Hematopoietic multipotent progenitor cell treated with erythropoietin and hydrocortisone succinate and interleukin-3 and kit ligand, for 17 days (in vitro differentiated cells): ENCODE measurements around the gene NCBP3.

ENCODE experiments used
- DNase-seq: peaks from one replicate; pipeline ENCODE4 v3.0.0-alpha.2; 2015; ENCODE audit warnings: low spot score

The NCBP3 gene, protein sequence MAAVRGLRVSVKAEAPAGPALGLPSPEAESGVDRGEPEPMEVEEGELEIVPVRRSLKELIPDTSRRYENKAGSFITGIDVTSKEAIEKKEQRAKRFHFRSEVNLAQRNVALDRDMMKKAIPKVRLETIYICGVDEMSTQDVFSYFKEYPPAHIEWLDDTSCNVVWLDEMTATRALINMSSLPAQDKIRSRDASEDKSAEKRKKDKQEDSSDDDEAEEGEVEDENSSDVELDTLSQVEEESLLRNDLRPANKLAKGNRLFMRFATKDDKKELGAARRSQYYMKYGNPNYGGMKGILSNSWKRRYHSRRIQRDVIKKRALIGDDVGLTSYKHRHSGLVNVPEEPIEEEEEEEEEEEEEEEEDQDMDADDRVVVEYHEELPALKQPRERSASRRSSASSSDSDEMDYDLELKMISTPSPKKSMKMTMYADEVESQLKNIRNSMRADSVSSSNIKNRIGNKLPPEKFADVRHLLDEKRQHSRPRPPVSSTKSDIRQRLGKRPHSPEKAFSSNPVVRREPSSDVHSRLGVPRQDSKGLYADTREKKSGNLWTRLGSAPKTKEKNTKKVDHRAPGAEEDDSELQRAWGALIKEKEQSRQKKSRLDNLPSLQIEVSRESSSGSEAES

DNA sequence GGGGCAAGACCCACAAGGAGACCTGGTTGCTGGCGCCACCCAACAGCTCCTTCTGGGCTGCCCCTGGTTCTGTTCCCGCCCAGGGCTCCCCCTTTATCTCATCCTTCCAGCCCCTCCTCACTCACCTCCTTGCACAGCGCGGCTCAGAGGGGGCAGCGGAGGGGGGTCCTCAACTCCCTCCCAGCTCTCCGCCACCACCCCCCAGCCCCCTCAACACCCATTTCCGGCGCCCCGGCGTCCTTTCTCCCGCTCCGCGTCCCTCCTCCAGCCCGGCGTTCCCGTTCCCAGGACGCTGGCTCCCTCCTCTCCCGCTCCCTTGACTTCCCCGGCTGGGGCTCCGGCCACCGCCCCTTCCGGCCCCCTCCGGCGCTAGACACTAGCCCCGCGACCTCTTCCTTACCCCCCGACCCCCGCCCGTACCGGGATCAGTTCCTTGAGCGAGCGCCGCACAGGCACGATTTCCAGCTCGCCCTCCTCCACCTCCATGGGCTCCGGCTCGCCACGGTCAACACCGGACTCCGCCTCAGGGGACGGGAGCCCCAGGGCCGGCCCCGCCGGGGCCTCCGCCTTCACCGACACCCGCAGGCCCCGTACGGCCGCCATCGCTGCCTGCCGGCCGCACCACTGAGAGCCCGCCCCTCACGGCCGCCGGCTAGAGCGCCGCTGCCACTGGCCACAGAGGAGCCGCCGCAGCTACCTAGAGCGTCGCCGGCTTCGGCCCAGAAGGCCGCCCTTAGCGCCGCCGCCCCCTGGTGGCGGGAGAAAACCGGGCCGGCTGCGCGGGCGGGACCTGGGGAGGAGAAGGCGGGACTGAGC lies at the start of gene NCBP3:
NCBP3 (minus strand) TSS at position 626 of the 816 bp plus-strand sequence; CDS start at position 603, 23 bp downstream.
- peak; percentile 96 for DNase-seq

DNA sequence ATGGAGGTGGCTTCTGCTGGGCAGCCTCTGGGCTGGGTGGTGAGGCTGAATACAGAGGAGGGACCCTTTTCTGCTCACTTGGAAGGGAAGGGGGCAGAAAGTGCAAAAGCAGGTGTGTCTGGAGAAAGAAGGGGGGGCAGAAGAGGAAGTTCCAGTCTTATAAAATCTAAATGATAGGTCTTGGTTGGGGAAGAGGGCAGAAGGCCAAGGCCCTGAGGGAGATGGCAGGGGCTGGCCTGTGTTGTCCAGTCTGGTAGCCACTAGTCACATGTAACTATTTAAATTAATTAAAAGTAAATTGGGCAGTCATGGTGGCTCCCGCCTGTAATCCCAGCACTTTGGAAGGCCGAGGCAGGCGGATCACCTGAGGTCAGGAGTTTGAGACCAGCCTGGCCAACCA lies 49.3 kb upstream of the NCBP3 start:
- DNase-seq: no peak

DNA sequence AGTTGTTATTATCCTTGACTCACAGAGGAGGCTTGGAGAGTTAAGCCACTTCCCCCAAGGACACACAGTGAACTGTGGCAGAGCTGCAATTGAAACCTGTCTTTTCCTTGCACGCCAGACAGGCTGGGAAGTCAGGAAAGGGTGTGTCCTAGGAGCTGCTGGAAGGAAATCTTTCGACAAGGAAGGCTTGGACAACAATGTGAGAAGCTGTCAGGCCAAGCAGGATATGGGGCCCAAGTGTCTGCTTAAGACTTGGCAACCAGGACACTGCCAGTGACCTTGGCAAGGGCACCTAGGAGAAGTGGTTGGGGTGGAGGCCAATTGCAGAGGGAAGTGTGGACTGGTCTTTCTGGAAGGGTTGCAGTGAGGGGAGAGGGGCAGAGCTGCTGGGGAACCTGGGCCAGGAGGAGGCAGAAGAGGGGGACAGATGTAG lies 48.9 kb upstream of the NCBP3 start:
- no peak for DNase-seq

DNA sequence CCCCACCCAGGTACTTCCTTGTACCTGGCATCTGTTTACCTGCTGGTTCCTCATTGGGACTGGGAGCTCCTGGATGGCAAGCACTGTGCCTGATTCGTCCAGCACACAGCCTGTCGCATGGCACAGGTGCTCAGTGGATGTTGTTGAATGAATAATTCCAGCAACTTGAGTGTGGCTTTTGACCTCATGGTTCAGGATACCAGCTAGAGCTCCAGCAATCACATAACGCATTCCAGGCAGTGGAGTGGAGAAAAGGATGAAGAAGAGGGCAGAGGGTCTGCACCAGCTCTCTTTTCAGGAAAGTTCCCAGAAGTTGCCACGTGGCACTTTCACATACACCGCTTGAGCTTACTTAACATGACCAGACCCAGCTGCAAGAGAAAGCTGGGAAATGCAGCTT lies 48.1 kb upstream of the NCBP3 start:
- DNase-seq: no peak

DNA sequence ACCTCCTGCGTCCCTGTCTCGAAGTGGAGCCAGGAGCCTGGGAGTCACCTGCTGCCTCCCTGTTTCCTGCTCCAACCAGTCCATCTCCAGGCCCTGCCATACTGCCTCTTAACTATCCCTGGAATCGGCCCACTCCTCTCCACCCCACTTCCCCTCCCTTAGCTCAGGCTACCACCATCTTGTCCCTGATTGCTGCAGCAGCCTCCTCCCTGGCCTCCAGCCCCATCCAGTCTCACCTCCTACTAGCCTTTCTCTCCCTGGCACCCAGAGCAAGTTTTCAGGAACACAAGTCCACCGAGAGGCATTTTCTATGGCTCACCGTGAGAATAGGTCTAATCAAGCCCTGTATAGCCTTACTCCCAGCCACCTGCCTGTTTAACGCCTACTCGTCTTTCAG lies 47.7 kb upstream of the NCBP3 start:
- DNase-seq: no peak

DNA sequence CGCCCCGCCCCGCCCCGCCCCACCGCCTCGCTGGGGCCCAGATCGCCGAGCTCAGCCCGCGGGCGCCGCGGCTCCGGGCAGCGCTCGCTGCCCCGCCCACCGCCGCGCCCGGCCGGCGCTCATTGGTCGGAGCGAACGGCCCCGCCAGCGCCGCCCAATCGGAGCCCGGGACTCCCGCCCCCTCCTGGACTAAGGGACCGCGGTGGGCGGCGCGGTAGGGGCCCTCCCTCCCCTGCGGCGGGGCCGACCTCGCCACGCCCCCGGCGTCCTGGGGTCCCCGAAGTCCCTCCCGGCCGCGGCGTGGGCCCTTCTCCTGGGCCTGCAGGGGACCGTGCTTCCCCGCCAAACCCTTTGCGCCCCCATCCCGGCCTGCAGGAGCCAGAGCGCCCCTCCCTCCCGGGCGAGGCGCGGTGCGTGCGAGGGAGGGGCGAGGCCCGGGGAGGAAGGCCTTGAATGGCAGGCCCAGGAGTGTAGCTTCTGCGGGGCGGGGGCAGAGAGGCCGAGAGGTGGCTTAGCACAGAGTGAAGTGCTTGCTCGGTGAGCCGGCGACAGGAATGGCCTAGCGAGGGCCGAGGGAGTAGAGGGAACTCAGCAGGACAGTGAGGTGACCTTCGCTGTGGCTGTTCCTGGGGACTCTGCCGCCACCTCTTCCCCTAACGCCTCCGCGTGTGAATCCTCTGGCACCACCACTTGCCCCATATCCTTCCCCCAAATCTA lies 47.1 kb upstream of the NCBP3 start, which contains the start of gene CAMKK1:
CAMKK1 (minus strand) TSS at position 51 of the 717 bp plus-strand sequence. CDS start 7,366 bp downstream, outside the sequence.
- DNase-seq: peak; percentile 81

DNA sequence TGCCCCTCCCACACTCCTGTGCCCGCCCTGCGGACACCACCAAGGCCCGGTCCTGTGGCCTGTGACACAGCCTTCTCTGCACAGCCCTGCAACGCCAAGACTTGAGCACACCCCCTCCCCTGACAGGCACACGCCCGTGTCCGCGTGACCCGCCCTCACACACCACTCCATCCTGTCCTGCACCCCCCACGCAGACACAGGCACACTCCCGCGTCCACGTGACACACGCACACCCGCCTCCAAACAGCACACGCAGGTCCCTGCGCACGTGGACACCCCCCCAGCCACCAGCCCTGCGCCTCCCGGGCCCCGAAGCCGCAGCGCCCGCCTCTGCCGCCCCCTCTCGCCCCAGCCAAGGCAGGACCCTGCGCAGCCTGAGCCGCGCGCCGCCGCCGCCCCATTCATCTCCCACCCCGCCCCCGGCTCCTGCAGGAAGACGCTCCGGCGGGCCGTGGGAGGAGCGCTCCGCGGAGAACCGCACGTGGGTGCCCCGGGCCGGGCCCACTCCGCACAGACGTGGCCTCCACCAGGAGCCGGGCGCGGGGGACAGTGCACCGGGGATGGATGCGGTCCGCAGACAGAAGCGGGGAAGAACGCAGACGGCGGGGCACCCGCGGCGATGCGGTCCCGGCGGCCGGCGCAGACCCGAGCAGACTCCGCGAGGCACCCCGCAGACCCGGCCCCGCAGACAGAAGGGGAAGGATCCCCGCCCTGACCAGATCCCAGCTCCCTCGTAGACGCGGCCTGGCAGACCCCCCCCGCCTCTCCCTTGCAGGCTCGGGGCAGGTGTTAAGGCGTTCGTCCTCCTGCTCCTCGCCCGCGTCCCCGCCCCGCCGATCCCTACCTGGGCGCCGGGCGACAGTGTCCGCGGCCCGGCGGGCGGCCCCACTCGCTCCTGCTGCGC lies 46.3 kb upstream of the NCBP3 start:
- DNase-seq: no peak

DNA sequence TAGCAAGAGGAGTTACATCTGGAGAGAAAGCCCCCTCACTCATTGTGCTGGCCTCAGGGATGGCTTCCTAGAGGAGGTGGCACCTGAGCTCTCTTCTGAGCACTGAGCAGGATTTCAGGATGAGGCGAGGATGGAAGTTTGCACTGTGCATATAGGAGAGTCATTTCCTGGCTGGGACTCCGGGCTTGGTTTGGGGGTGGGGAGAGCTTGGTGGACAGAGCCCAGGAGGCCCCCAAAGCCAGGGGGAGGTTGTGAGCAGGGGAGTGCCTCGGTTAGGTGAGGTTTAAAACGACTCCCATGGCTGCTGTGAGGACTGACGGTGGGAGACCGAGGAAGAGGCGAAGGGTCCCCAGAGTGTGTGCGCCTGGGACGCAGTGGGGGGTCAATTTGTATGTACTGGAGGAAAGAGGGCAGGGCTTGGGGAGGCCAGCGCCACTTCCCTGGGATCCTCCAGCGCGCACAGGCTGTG lies 45.6 kb upstream of the NCBP3 start:
- no peak for DNase-seq

DNA sequence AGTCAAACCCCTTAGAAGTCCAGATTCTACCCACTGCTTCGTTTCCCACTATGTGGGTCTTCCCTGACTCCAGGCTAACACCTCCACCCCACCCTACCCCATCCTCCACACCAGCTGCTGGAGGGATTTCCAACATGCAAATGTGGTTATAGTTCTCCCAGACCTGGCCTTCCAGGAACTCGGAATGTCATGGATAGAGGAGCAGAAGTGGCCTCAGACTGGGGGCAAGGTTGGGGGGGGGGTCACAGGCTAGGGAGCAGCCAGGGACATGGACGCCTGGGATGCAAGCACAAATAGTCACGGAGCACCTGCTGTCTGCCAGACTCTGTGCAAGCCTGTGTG lies 44.8 kb upstream of the NCBP3 start:
- DNase-seq: no peak

DNA sequence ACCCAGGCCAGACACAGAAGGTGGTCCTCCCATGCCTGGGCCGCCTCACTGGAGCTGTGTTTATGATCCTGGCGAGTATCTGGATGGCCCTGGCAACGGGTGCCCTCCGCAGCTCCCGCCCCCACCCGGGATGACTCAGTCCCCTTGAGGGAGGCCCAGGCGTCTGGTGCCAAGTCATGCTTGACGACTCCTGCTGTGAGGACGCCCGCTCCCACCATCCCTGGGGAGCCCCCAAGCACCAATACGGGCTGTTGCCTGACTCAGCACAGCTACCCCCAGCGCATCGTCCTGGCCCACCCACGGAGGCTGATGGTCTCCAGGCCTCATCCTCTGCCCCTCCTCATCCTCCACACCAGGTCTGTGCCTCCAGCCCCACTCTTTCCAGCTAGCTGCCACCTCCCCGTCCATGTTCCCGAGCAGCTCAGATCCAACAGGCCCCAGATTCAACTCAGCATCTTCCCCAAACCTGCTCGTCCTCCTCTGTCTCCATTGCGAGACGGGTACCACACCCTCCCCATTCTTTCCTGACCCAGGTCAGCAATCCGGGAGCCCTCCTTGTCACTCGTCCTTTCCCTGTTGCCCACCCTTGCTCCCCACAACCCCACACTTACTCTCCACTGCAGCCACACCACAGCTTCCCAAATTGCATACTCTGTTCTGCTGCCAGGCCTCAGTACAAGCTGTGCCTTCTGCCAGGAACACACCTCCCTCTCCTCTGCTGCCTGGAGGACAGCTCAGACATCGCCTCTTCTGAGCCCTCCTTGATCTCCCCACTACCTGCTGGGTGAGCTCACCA lies 44.2 kb upstream of the NCBP3 start:
- DNase-seq: no peak

DNA sequence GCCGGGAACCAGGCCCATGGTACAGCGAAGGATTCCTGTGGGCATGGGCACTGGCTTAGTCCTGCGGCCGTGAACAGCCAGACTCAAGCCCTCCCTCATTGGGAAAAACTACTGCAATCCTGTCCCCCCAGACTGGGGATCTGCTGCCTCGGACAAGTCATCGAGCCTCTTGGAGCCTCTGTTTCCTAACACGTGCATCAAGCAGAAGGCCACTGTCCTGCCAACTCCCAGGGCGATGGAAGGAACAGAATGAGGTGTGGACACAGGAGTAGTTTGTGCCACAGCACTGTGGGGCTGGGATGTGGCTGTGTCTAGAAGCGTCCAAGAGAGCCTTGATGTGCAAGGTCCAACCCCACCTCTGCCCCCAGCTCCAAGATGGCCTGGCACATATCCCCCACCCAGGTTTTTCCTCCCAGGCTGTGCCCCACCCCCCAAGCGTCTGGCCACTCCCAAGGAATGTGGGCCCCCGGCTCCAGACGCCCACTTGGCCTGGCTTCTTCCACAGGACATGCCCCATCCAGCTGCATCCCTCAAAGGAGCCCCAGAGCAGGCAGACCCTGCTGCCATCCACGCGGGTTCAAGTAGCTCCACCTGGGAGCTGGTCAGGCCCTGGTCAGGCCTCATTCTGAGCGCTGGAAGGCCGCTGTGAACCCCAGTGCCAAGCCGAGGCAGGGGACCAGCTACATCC lies 43.4 kb upstream of the NCBP3 start:
- no peak for DNase-seq

DNA sequence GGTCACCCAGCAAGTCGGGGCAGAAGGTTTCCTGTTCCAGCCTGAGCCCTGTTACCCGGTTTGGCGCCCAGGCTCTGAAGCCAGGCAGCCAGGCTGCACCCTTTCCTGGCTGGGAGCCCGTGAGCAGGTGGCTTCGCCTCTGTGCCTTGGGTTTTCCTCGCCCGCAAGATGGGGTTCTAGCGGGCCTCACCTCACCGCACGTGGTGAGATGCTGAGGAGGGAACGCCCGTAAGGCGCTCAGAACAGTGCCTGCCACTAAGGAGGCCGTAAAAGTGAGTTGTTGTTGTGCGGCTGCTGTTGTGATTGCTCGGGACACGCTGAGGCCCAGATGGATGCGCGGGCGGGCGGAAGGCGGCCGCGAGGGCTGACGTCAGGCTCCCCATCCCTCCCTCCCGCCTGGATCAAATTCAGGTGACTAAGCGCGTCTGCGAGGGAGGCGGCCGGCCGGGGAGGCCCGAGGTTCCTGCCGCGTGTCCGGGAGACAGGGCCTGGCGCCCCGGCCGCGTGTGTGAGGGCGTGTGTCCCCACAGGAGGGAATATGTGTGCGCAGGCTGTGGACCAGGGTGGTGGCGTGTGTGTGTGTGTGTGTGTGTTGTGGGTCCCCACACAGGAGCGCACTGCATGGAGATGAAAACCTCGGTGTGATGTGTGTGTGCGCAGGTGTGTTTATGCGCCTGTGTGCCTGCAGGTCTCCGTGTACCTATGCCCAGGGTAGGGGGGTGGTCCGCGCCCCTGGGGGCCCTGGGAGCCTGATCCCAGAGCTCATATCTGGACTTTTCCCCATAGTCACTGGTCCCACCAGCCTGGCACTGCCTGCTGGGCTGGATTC lies 42.5 kb upstream of the NCBP3 start:
- no peak for DNase-seq

DNA sequence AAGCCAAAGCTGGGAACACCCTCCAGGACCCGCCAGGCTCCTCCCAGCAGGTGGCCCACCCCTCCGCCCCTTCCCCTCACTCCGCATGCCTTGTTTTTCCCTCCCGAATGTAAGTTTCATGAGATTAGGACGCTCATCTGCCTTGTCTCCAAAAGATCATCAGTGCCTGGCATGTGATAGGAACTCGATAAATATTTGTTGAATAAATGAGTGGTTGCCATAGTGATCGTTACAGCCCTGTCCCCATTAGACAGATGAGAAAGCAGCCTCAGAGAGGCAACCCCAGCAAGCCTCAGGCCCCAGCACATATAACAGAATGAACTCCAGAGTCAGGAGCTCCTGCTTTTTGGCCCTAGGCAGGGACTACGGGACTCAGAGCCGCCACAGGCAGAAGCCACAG lies 41.8 kb upstream of the NCBP3 start:
- no peak for DNase-seq

DNA sequence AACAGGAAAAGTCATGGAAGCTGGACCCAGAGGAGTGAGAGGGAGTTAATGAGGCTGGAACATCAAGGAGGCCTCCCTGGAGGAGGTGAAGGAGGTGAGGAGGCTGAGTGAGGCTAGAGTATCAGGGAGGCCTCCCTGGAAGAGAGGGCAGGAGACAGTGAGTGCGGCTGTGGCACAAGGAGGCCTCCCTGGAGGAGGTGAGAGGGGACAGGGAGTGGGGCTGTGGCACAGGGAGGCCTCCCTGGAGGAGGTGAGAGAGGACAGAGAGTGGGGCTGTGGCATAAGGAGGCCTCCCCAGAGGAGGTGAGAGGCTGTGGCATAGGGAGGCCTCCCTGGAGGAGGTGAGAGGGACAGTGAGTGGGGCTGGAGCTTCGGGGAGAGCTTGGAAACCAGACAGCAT lies 41.3 kb upstream of the NCBP3 start:
- no peak for DNase-seq

DNA sequence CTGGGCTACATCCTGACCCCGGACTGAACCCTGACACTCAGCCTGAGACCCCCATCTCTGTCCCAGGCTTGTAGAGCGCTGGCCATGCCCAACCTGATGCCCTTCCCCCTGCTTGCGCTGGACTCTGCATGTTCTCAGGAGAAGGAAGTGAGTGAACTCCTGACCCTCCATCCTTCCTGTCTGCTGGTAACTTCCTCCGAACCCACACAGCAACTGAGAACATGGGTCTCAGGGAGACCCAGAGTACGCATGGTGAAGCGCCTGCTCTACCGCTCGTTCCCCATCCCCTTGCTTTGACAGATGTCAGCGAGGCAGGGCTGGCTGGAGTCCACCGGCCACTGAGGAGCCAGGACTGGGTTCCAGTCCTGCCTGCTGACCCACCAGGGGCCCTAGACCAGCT lies 40.7 kb upstream of the NCBP3 start:
- no peak for DNase-seq

DNA sequence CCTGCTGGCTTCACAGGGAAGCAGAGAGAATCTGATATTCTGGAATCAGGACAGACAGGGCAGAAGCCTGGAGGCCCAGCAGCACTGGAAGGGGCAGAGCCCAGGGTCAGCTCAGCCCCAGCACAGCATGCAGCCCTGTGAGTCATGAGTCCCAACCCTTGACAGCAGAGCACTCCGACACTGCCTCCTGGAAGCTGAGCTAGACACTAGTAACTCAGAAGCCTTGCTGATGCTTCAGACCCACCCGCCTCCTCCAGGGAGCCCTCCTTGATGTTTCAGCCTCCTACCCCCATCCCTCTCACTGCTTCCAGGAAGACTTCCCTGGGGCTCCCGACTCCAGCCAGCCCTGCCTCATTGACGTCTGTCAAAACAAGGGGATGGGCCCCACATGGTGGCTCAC lies 39.9 kb upstream of the NCBP3 start:
- no peak for DNase-seq

DNA sequence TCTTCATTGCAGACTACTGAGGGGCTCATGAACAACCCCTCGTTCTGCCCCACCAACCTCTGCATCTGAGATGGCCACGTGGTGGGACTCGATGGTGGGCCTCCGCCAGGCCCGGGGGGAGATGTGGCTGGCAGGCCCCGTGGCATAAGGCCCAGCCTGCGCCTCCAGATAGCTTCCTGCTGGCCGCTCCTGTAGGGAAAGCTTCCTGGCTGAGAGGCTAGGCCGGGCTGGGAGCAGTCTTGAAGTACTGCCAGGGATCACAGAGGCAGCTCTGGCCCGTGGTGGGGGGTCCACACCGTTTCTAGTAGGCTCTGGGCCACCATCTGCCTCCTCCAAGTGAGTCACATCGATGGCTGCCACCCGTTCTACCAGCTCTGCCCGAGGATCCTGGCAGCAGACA lies 39.2 kb upstream of the NCBP3 start:
- DNase-seq: no peak

DNA sequence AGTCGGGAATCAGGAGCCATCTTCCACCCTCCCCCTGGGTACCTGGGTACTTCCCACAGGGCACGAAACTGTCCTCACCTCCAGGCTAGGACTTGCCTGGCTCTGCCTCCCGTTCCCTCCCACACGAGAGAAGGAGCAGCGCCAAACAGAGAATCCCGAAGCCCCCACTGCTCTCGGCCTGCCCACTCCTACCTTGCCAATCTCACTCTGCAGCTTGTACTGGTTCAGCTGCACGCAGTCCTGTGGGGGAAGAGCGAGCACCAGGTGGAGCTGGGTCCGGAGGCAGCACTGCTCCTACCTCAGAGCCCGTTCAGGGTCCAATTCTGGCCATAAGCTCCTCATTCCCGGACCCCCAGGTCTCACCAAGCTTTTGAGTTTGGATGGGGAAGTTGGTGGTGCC lies 38.1 kb upstream of the NCBP3 start:
- DNase-seq: no peak

DNA sequence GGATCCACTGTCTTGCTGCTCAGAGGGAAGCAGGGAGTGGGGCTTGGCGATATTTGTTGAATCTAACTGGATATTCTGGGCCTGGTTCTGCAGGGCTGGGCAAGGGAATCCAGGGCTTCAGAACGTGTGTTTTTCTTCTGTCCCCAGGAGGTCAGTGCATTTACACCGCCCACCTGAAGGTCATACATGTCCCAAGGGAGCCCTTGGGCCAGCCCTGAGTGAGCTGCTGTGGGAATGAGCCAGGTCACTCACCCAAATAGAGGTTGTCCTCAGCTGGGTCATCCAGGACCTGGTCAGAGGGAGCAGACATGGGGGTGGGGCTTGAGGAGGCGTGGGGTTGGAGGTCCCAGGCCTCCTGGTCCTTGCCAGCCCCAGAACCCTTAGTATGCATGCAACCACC lies 36.2 kb upstream of the NCBP3 start:
- DNase-seq: no peak
